HepG2 (cell line): ENCODE data around the gene COL26A1. TPM values are rescaled to one million over a fixed set of nuclear protein-coding genes. Genes with fewer than 3 reads are reported as not detected.

Experiments
- ATAC-seq: fragments of 200-7000 bp; cut with Tn5 transposase; 3 replicates; pipeline ENCODE4 v1.9.1; 2020; ENCODE audit warnings: mild to moderate bottlenecking, moderate library complexity
- BruUV-seq: library from RNA; stranded (reverse); fragments of 400-500 nt; replicated peaks from 2 replicates; lab custom pipeline; 2021; lab: Mats Ljungman, UMichigan
- CTCF ChIA-PET: fragments of 300-600 bp; formaldehyde crosslinking; extraction: SDS; loops from one replicate; lab custom pipeline; 2021; ENCODE audit warnings: low total read pairs, inconsistent platforms, low intra/inter-chr PET ratio; lab: Yijun Ruan, JAX
- POLR2A ChIA-PET: fragments of 350-600 bp; sonication (Branson Sonifier 250); formaldehyde crosslinking; loops from one replicate; lab custom pipeline; 2020; ENCODE audit warnings: antibody characterized with exemption, inconsistent platforms; lab: Yijun Ruan, JAX
- DNase-seq: peaks from one replicate; pipeline ENCODE4 v3.0.0-alpha.2; 2015; ENCODE audit warnings: low spot score
- FAIRE-seq: peaks from 3 replicates; lab custom pipeline; 2011; peaks lifted over from hg19 to GRCh38; lab: Jason Lieb, UNC
- H2AFZ ChIP-seq: one replicate; pipeline ENCODE4 v1.6.1; 2011; ENCODE audit warnings: low read length, inconsistent platforms
- H3K27ac ChIP-seq: fragments of 300-600 bp; 3 replicates; pipeline ENCODE4 v1.8.0; 2011; ENCODE audit warnings: mixed run types, mild to moderate bottlenecking, mixed read lengths, low read length, inconsistent platforms; ENCODE audit not compliant: insufficient read depth; ENCODE audit errors: extremely low read length
- H3K27me3 ChIP-seq, 2 experiments: fragments of 200-600 bp in 1 of 2; 2 replicates in 1 of 2; 3 replicates in 1 of 2; pipeline versions ENCODE4 v1.6.0 to v1.8.0; 2011; ENCODE audit warnings: low read length in 2 of 2, mild to moderate bottlenecking in 2 of 2, moderate library complexity in 2 of 2, inconsistent platforms in 1 of 2; ENCODE audit not compliant: insufficient read depth in 2 of 2, control insufficient read depth in 1 of 2
- H3K36me3 ChIP-seq, 2 experiments: fragments of 200-600 bp in 1 of 2; replicated peaks in 1 of 2; 2 replicates in 1 of 2; 3 replicates in 1 of 2; pipeline versions ENCODE4 v1.5.1 to v1.8.0; 2011; ENCODE audit warnings: low read length in 2 of 2, inconsistent platforms in 1 of 2; ENCODE audit not compliant: insufficient read depth in 2 of 2, control insufficient read depth in 1 of 2
- H3K4me1 ChIP-seq: 2 replicates; pipeline ENCODE4 v1.5.1; 2012; ENCODE audit warnings: low read length, inconsistent platforms; ENCODE audit not compliant: insufficient read depth
- H3K4me2 ChIP-seq: 2 replicates; pipeline ENCODE4 v1.6.0; 2011; ENCODE audit warnings: low read depth, low read length, inconsistent platforms
- H3K4me3 ChIP-seq, 3 experiments: fragments of 200-600 bp in 1 of 3; sonication (generic), shearing (Covaris generic) in 1 of 3; replicated peaks in 1 of 3; 2 replicates each; pipeline ENCODE4 v1.5.1; 2011 to 2016; ENCODE audit warnings: low read length in 3 of 3, inconsistent platforms in 2 of 3, low read depth in 2 of 3, mild to moderate bottlenecking in 2 of 3, control low read depth in 1 of 3, mixed read lengths in 1 of 3; ENCODE audit not compliant: insufficient read depth in 1 of 3
- H3K79me2 ChIP-seq: one replicate; pipeline ENCODE4 v1.6.1; 2011; ENCODE audit warnings: low read length, inconsistent platforms; ENCODE audit not compliant: insufficient read depth
- H3K9ac ChIP-seq: 2 replicates; pipeline ENCODE4 v1.6.0; 2011; ENCODE audit warnings: mild to moderate bottlenecking, low read depth, low read length, inconsistent platforms; ENCODE audit not compliant: insufficient read depth
- H3K9me3 ChIP-seq: 2 replicates; pipeline ENCODE4 v1.5.1; 2012; ENCODE audit warnings: mild to moderate bottlenecking, low read length
- H4K20me1 ChIP-seq: 2 replicates; pipeline ENCODE4 v1.6.0; 2011; ENCODE audit warnings: inconsistent platforms, mild to moderate bottlenecking, low read length, moderate library complexity; ENCODE audit not compliant: insufficient read depth
- EED ChIP-seq: sonication (generic); formaldehyde crosslinking; IDR thresholded peaks from 2 replicates; pipeline ENCODE4 v1.5.0; 2020; ENCODE audit warnings: mild to moderate bottlenecking, missing genetic modification reagents
- HOXA5 ChIP-seq: sonication (generic); formaldehyde crosslinking; IDR thresholded peaks from 2 replicates; pipeline ENCODE4 v1.4.0; 2020; ENCODE audit warnings: missing genetic modification reagents
- KAT8 ChIP-seq: IDR thresholded peaks from 2 replicates; pipeline ENCODE4 v1.6.1; 2016; ENCODE audit warnings: missing genetic modification reagents, missing compliant biosample characterization
- WGBS: methylation state at CpG from one replicate; pipeline ENCODE4 v1.1.6; 2017; ENCODE audit warnings: low lambda C conversion rate; 5-methylcytosine and 5-hydroxymethylcytosine counted together
- in situ Hi-C: cut with HindIII; loops from 2 replicates; pipeline ENCODE4 v1.10.0; 2017; ENCODE audit warnings: low pct_unique_long_range_greater_than_20kb; ENCODE audit not compliant: extremely low pct_ligation_motif_present
- intact Hi-C: fragments of 100-400 bp; cut with micrococcal nuclease; formaldehyde crosslinking; loops from one replicate; pipeline ENCODE4 v1.10.0; 2022; ENCODE audit not compliant: unreplicated experiment
- polyA plus RNA-seq, 8 experiments: library from polyadenylated mRNA; depleted of rRNA in 3 of 8; stranded (reverse) in 7 of 8; unstranded in 1 of 8; fragments of >200 nt; fragmentation: Illumina TruSeq in 4 of 8; extraction: Trizol in 4 of 8; gene quantifications; 2 replicates each; pipeline versions ENCODE4 v1.2.1 to v1.2.3, GENCODE V29; 2011 to 2016; ENCODE audit warnings: low read depth in 4 of 8, missing spikeins in 1 of 8, mixed read lengths in 1 of 8; ENCODE audit not compliant: insufficient read depth in 1 of 8
- total RNA-seq, 5 experiments: library from RNA; depleted of rRNA; stranded (reverse); fragments of >200 nt; fragmentation: Illumina TruSeq; extraction: Trizol; gene quantifications; 2 replicates each; pipeline ENCODE4 v1.2.3, GENCODE V29; 2016; ENCODE audit warnings: low read depth in 1 of 5
- TF ChIP-seq, protein P1 (sequence below): sonication (generic); formaldehyde crosslinking; IDR thresholded peaks from 2 replicates; pipeline ENCODE4 v1.4.0; 2020; ENCODE audit warnings: missing genetic modification reagents
- TF ChIP-seq, protein P2 (sequence below): sonication (generic); formaldehyde crosslinking; IDR thresholded peaks from 2 replicates; pipeline ENCODE4 v1.5.1; 2020; ENCODE audit warnings: mild to moderate bottlenecking, missing genetic modification reagents, moderate library complexity

COL26A1 gene
- total and polyA plus RNA-seq, 2 of the 13 experiments (the other 11 are each of a cell fraction or from before 2014, with no cell fraction given), result 7.8 to 9.2 TPM

DNA sequence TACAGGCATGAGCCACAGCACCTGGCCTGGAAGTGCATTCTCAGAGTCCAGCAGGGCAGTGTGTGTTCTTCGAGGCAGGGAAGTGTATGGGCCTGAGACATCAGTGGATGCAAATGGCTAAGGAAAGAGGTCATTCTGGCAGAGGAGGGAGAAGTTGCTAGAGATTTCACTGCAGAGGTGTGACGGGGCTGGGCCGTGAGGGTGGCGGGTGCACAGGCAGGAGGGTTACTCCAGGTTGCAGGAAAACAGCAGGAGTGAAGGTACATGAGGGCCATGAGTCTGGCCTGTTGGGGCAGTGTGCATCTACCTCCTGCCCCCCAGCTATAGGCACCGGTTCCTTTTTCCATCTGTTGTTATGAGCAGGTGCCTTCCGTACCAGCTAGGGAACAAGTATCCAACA, 29.3 kb downstream of the COL26A1 start:
- no peaks in the 10 kb centered on the region for H3K9me3 ChIP-seq
- DNase-seq (no peak), ATAC-seq (no peak), FAIRE-seq (no peak)
- 80% methylated on average over 6 of the region's 6 CpGs for WGBS
- H3K4me2 ChIP-seq, result no peak overlapping the region
- TF ChIP-seq, protein P1, sequence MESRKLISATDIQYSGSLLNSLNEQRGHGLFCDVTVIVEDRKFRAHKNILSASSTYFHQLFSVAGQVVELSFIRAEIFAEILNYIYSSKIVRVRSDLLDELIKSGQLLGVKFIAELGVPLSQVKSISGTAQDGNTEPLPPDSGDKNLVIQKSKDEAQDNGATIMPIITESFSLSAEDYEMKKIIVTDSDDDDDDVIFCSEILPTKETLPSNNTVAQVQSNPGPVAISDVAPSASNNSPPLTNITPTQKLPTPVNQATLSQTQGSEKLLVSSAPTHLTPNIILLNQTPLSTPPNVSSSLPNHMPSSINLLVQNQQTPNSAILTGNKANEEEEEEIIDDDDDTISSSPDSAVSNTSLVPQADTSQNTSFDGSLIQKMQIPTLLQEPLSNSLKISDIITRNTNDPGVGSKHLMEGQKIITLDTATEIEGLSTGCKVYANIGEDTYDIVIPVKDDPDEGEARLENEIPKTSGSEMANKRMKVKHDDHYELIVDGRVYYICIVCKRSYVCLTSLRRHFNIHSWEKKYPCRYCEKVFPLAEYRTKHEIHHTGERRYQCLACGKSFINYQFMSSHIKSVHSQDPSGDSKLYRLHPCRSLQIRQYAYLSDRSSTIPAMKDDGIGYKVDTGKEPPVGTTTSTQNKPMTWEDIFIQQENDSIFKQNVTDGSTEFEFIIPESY, result 0 out of 2 replicates have a peak, but pooled peaks have one; percentile 17
- TF ChIP-seq HOXA5 (no peak), KAT8 (no peak), EED (CRISPR knock-in tag) (no peak)
- TF ChIP-seq, protein P2, sequence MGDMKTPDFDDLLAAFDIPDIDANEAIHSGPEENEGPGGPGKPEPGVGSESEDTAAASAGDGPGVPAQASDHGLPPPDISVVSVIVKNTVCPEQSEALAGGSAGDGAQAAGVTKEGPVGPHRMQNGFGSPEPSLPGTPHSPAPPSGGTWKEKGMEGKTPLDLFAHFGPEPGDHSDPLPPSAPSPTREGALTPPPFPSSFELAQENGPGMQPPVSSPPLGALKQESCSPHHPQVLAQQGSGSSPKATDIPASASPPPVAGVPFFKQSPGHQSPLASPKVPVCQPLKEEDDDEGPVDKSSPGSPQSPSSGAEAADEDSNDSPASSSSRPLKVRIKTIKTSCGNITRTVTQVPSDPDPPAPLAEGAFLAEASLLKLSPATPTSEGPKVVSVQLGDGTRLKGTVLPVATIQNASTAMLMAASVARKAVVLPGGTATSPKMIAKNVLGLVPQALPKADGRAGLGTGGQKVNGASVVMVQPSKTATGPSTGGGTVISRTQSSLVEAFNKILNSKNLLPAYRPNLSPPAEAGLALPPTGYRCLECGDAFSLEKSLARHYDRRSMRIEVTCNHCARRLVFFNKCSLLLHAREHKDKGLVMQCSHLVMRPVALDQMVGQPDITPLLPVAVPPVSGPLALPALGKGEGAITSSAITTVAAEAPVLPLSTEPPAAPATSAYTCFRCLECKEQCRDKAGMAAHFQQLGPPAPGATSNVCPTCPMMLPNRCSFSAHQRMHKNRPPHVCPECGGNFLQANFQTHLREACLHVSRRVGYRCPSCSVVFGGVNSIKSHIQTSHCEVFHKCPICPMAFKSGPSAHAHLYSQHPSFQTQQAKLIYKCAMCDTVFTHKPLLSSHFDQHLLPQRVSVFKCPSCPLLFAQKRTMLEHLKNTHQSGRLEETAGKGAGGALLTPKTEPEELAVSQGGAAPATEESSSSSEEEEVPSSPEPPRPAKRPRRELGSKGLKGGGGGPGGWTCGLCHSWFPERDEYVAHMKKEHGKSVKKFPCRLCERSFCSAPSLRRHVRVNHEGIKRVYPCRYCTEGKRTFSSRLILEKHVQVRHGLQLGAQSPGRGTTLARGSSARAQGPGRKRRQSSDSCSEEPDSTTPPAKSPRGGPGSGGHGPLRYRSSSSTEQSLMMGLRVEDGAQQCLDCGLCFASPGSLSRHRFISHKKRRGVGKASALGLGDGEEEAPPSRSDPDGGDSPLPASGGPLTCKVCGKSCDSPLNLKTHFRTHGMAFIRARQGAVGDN (CRISPR knock-in tag), result peak; percentile 49
- no peaks in the 10 kb centered on the region for H4K20me1 ChIP-seq
- H3K79me2 ChIP-seq, result no peaks in the 10 kb centered on the region
- H3K36me3 ChIP-seq, result no peaks in the 10 kb centered on the region
- H2AFZ ChIP-seq, result no peak overlapping the region
- H3K4me3 ChIP-seq, result no peak overlapping the region
- no peaks in the 10 kb centered on the region for H3K27me3 ChIP-seq
- in situ Hi-C loops, result no loop called here
- no peak overlapping the region for H3K9ac ChIP-seq
- CTCF ChIA-PET, result no interaction called here
- H3K4me1 ChIP-seq, result peaks cover 61% of the 10 kb centered on the region
- peak overlapping the region; percentile 78 for H3K27ac ChIP-seq
- BruUV-seq, result no TSS peak
- POLR2A ChIA-PET, result no interaction called here
- intact Hi-C loops, result loop anchor here (10.0 kb wide), 1 partner anchor 67 kb away; the partner anchor contains the start of gene IFT22
